Mucosa of descending colon (tissue), 3 donors: Measurements from ENCODE around the gene ETS2. TPM values are rescaled to one million over a fixed set of nuclear protein-coding genes. Genes with fewer than 3 reads are reported as not detected.

Experiments used
- ATAC-seq: fragments of 200-7000 bp; cut with Tn5 transposase; one replicate; pipeline ENCODE4 v1.9.1; 2020; ENCODE audit warnings: mild to moderate bottlenecking, moderate library complexity
- DNase-seq, 3 donors: peaks; one replicate each; pipeline ENCODE4 v3.0.0-alpha.2; 2020
- H3K36me3 ChIP-seq: fragments of 200-600 bp; one replicate; pipeline ENCODE4 v1.8.0; 2021; ENCODE audit warnings: low read depth, mild to moderate bottlenecking
- H3K4me1 ChIP-seq: fragments of 200-600 bp; one replicate; pipeline ENCODE4 v1.8.0; 2021; ENCODE audit warnings: low read depth, mild to moderate bottlenecking
- H3K4me3 ChIP-seq: fragments of 200-600 bp; one replicate; pipeline ENCODE4 v1.8.0; 2021; ENCODE audit warnings: mild to moderate bottlenecking
- H3K9me3 ChIP-seq: fragments of 200-600 bp; one replicate; pipeline ENCODE4 v1.8.0; 2021; ENCODE audit warnings: mild to moderate bottlenecking
- CTCF ChIP-seq: fragments of 200-600 bp; IDR thresholded peaks from one replicate; pipeline ENCODE4 v1.8.0; 2022; ENCODE audit warnings: antibody characterized with exemption, mild to moderate bottlenecking
- intact Hi-C, 2 donors: fragments of 100-400 bp; cut with DNase I in 1 of 2; cut with micrococcal nuclease in 1 of 2; formaldehyde crosslinking; loops; one replicate each; pipeline versions ENCODE4 v1.11.0 to v1.11.1; 2022; cut with DNase I, micrococcal nuclease
- total RNA-seq, 3 donors: library from RNA; stranded (reverse); fragmentation: NEBNext Ultra II Directional in 2 of 3; extraction: Animal tissue kit (Norgen Biotek cat#: 25700) in 2 of 3; gene quantifications; one replicate each; pipeline versions ENCODE4 v1.2.1 to v1.2.4, GENCODE V29; 2021 to 2023
- donor health status: DM: no; HTN: no; CAD: no; lungs with moderate emphysema.
- donor health status: DM: no; HTN: no; CAD: no.
- donor health status: DM: no; HTN: yes; CAD: no.

The ETS2 gene
- total RNA-seq, 3 donors from 2014 or later, result 115 to 222 (median 171) TPM

- Histone ChIP-seq H3K9me3 (no peaks in the 10 kb centered on the region), H3K4me1 (no peaks in the 10 kb centered on the region), H3K36me3 (no peaks in the 10 kb centered on the region), H3K4me3 (no peak overlapping the region)
- intact Hi-C loops, result no loop called here
- TF ChIP-seq CTCF, result no peak
- DNase-seq (no peak), ATAC-seq (no peak)
Observed at GRCh38 chr21:38769191-38769780, 36.4 kb upstream of the ETS2 start.

GRCh38 chr21:38770660-38771059 lies 35.1 kb upstream of the ETS2 start:
- Histone ChIP-seq H3K4me1 (no peaks in the 10 kb centered on the region), H3K4me3 (no peak overlapping the region), H3K36me3 (no peaks in the 10 kb centered on the region), H3K9me3 (no peaks in the 10 kb centered on the region)
- no peak for TF ChIP-seq CTCF
- intact Hi-C loops, result no loop called here
- no peak for DNase-seq
- ATAC-seq, result peak; percentile 66

- DNase-seq (no peak), ATAC-seq (peak; percentile 71)
- H3K4me1 ChIP-seq, result no peaks in the 10 kb centered on the region
- intact Hi-C loops, result no loop called here
- H3K36me3 ChIP-seq, result no peaks in the 10 kb centered on the region
- H3K4me3 ChIP-seq, result no peak overlapping the region
- no peaks in the 10 kb centered on the region for H3K9me3 ChIP-seq
- TF ChIP-seq CTCF, result no peak
Observed at GRCh38 chr21:38771536-38771935, 34.2 kb upstream of the ETS2 start.

GRCh38 chr21:38772646-38773045 lies 33.1 kb upstream of the ETS2 start:
- intact Hi-C loops, result no loop called here
- no peak for ATAC-seq
- no peak overlapping the region for H3K4me3 ChIP-seq
- TF ChIP-seq CTCF, result no peak
- H3K9me3 ChIP-seq, result no peaks in the 10 kb centered on the region
- no peaks in the 10 kb centered on the region for H3K36me3 ChIP-seq
- H3K4me1 ChIP-seq, result no peaks in the 10 kb centered on the region
- no peak for DNase-seq

- ATAC-seq, result peak; percentile 34
- no peaks in the 10 kb centered on the region for H3K36me3 ChIP-seq
- intact Hi-C loops, result no loop called here
- H3K9me3 ChIP-seq, result no peaks in the 10 kb centered on the region
- DNase-seq, result no peak
- no peak overlapping the region for H3K4me3 ChIP-seq
- H3K4me1 ChIP-seq, result no peaks in the 10 kb centered on the region
- no peak for TF ChIP-seq CTCF
Observed at GRCh38 chr21:38773099-38774061, 32.3 kb upstream of the ETS2 start.
